ENCODE results near the gene NBDY. TPM values are rescaled to one million over a fixed set of nuclear protein-coding genes. Genes with fewer than 3 reads are reported as not detected.

The NBDY gene
- total RNA-seq, 2 experiments from 2014 or later = 25.0 to 28.3 TPM

- Mint-ChIP-seq H3K36me3 (ENCODE audit: low read depth) (peaks cover 28% of the 10 kb centered on the region), H3K4me3 (no peak overlapping the region), H3K9me3 (no peaks in the 10 kb centered on the region), H3K4me1 (ENCODE audit: low read depth) (peaks cover 42% of the 10 kb centered on the region), H3K27ac (peak overlapping the region; percentile 4), H3K27me3 (no peaks in the 10 kb centered on the region)
- no peaks in the 10 kb centered on the region for H3K9me3 ChIP-seq (ENCODE audit: control insufficient read depth in 1 of 2, insufficient read depth in 1 of 2, low read length in 2 of 2)
- H3K27ac ChIP-seq (ENCODE audit: low read depth in 1 of 2, low read length in 2 of 2) = no peak overlapping the region
- no peak for TF ChIP-seq CTCF (IDR thresholded peaks at IDR 0.05)
- no peaks in the 10 kb centered on the region for H3K36me3 ChIP-seq (ENCODE audit: insufficient read depth, low read length)
- H3K27me3 ChIP-seq (ENCODE audit: control insufficient read depth in 1 of 2, insufficient read depth in 2 of 2, low read length in 2 of 2) = no peaks in the 10 kb centered on the region
- POLR2A ChIA-PET = no interaction called here
- no peak overlapping the region for H3K4me3 ChIP-seq (ENCODE audit: low read length)
- H3K4me1 ChIP-seq (ENCODE audit: insufficient read depth, low read length) = peaks cover 19% of the 10 kb centered on the region
- intact Hi-C loops (cut with DNase I, micrococcal nuclease) = no loop called here
- ATAC-seq (ENCODE audit: poor library complexity) = no peak
- DNase-seq = peak in 1 of 14 experiments; percentile 2
- CTCF ChIA-PET = interaction anchor here (1.9 kb wide), 1 partner anchor 194 kb away, joined by 6 read pairs; no protein-coding TSS in a partner anchor
Observed at GRCh38 chrX:56783996-56784620, 55.1 kb downstream of the NBDY start.

- peaks cover 44% of the 10 kb centered on the region for H3K4me1 Mint-ChIP-seq (ENCODE audit: low read depth)
- H3K27ac Mint-ChIP-seq = peak overlapping the region; percentile 69
- H3K9me3 Mint-ChIP-seq = no peaks in the 10 kb centered on the region
- no peak for TF ChIP-seq CTCF (IDR thresholded peaks at IDR 0.05)
- Histone ChIP-seq H3K4me3 (ENCODE audit: low read length) (no peak overlapping the region), H3K27me3 (ENCODE audit: control insufficient read depth in 1 of 2, insufficient read depth in 2 of 2, low read length in 2 of 2) (no peaks in the 10 kb centered on the region), H3K4me1 (ENCODE audit: insufficient read depth, low read length) (peaks cover 20% of the 10 kb centered on the region), H3K9me3 (ENCODE audit: control insufficient read depth in 1 of 2, insufficient read depth in 1 of 2, low read length in 2 of 2) (no peaks in the 10 kb centered on the region), H3K27ac (ENCODE audit: low read depth in 1 of 2, low read length in 2 of 2) (no peak overlapping the region), H3K36me3 (ENCODE audit: insufficient read depth, low read length) (no peaks in the 10 kb centered on the region)
- ATAC-seq (ENCODE audit: poor library complexity) (no peak), DNase-seq (no peak)
- ChIA-PET CTCF (no interaction called here), POLR2A (no interaction called here)
- H3K36me3 Mint-ChIP-seq (ENCODE audit: low read depth) = peaks cover 30% of the 10 kb centered on the region
- H3K4me3 Mint-ChIP-seq = no peak overlapping the region
- intact Hi-C loops (cut with DNase I, micrococcal nuclease) = no loop called here
- H3K27me3 Mint-ChIP-seq = no peaks in the 10 kb centered on the region
Observed at GRCh38 chrX:56784666-56785065, 55.6 kb downstream of the NBDY start.

- CTCF ChIA-PET = no interaction called here
- DNase-seq (peak in 1 of 14 experiments; percentile 0), ATAC-seq (ENCODE audit: poor library complexity) (no peak)
- Histone ChIP-seq H3K9me3 (ENCODE audit: control insufficient read depth in 1 of 2, insufficient read depth in 1 of 2, low read length in 2 of 2) (no peaks in the 10 kb centered on the region), H3K4me1 (ENCODE audit: insufficient read depth, low read length) (peaks cover 20% of the 10 kb centered on the region), H3K27me3 (ENCODE audit: control insufficient read depth in 1 of 2, insufficient read depth in 2 of 2, low read length in 2 of 2) (no peaks in the 10 kb centered on the region), H3K27ac (ENCODE audit: low read depth in 1 of 2, low read length in 2 of 2) (no peak overlapping the region), H3K4me3 (ENCODE audit: low read length) (no peak overlapping the region), H3K36me3 (ENCODE audit: insufficient read depth, low read length) (no peaks in the 10 kb centered on the region)
- Mint-ChIP-seq H3K9me3 (no peaks in the 10 kb centered on the region), H3K4me3 (no peak overlapping the region), H3K36me3 (ENCODE audit: low read depth) (peaks cover 36% of the 10 kb centered on the region), H3K4me1 (ENCODE audit: low read depth) (peaks cover 44% of the 10 kb centered on the region), H3K27me3 (no peaks in the 10 kb centered on the region), H3K27ac (peak overlapping the region; percentile 69)
- intact Hi-C loops (cut with DNase I, micrococcal nuclease) = no loop called here
- no peak for TF ChIP-seq CTCF (IDR thresholded peaks at IDR 0.05)
- POLR2A ChIA-PET = no interaction called here
Observed at GRCh38 chrX:56785442-56785841, 56.4 kb downstream of the NBDY start.
